Activated CD4-positive, alpha-beta T cell treated with anti-CD3 and anti-CD28 coated beads for 36 hours (primary cell): Measurements from ENCODE around the gene RABL6. TPM values are rescaled to one million over a fixed set of nuclear protein-coding genes. Genes with fewer than 3 reads are reported as not detected.
"Not testable (repeated sequence)": the region's sequence is repeated elsewhere in the genome, so short reads cannot be mapped to it uniquely, and the experiment has no call there.

Source experiments
- ATAC-seq: fragments of 200-7000 bp; cut with Tn5 transposase; one replicate; pipeline ENCODE4 v1.10.0; 2021; ENCODE audit warnings: mild to moderate bottlenecking, moderate library complexity
- CTCF ChIA-PET: fragments of 350-600 bp; sonication (Branson Sonifier 250); formaldehyde crosslinking; loops from one replicate; lab custom pipeline; 2021; ENCODE audit warnings: antibody characterized with exemption; lab: Charles Lee
- POLR2A ChIA-PET: fragments of 350-600 bp; sonication (Branson Sonifier 250); formaldehyde crosslinking; loops from one replicate; lab custom pipeline; 2021; ENCODE audit warnings: antibody characterized with exemption, inconsistent platforms; lab: Charles Lee
- DNase-seq: peaks from one replicate; pipeline ENCODE4 v3.0.0-alpha.2; 2020
- H3K27ac Mint-ChIP-seq: one replicate; pipeline ENCODE4 v1.8.0; 2021; ENCODE audit warnings: mixed read lengths
- H3K27me3 Mint-ChIP-seq: one replicate; pipeline ENCODE4 v1.8.0; 2021; ENCODE audit warnings: mixed read lengths
- H3K36me3 Mint-ChIP-seq: one replicate; pipeline ENCODE4 v1.8.0; 2021; ENCODE audit warnings: low read depth, mixed read lengths
- H3K4me1 Mint-ChIP-seq: one replicate; pipeline ENCODE4 v1.8.0; 2021; ENCODE audit warnings: mixed read lengths
- H3K4me3 Mint-ChIP-seq: one replicate; pipeline ENCODE4 v1.8.0; 2021; ENCODE audit warnings: mild to moderate bottlenecking, moderate library complexity, mixed read lengths
- H3K9me3 Mint-ChIP-seq: one replicate; pipeline ENCODE4 v1.8.0; 2021; ENCODE audit warnings: low read depth, mixed read lengths
- intact Hi-C, 2 experiments: fragments of 100-400 bp; cut with DNase I in 1 of 2; cut with micrococcal nuclease in 1 of 2; formaldehyde crosslinking; loops; one replicate each; pipeline versions ENCODE4 v1.14.2 to v1.15.1; 2022 to 2024; cut with DNase I, micrococcal nuclease
- total RNA-seq, 2 experiments: library from RNA; stranded (reverse); gene quantifications; one replicate each; pipeline ENCODE4 v1.2.3, GENCODE V29; 2021

The RABL6 gene
- total RNA-seq, 2 experiments from 2014 or later: 66.2 to 71.8 TPM

DNA sequence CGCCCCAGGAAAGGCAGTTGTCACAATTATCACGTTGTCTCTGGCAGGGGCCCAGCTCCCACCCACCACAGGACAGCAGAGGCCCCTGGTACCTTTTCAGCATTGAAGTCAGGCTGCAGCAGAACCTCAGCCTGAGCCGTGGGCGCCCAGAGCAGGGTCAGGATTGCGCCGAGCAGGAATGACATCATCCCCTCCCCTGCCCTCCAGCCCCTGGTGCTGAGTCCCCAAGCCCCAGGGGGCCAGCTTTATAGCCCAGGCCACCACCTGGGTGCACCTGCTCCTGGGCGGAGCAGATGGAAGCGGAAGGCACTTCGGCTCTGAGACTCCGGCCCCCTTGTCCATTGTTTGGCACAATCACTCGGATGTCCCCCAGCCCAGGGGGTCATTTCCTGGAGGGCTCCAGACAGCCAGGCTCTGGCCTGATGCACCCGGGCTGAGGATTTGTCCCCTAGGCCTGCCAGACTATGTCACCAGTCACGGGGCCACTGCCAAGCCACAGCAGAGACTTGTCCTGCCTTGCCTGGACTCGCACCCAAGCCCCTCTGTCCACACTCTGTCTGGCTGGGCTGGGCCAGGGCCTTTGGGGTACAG is 43.4 kb upstream of the RABL6 start, which contains the start of gene LCN15:
Gene LCN15 (minus strand): TSS at position 218 of the 591 bp plus-strand sequence. CDS start 30 bp downstream, at position 188.
- Mint-ChIP-seq H3K36me3 (no peaks in the 10 kb centered on the region), H3K9me3 (no peaks in the 10 kb centered on the region), H3K27me3 (peaks cover 9% of the 10 kb centered on the region), H3K4me1 (peaks cover 17% of the 10 kb centered on the region), H3K27ac (no peak within 1 kb of the TSS), H3K4me3 (no peak within 1 kb of the TSS)
- DNase-seq: no peak
- ATAC-seq: no peak
- POLR2A ChIA-PET: no interaction called here
- intact Hi-C loops: no loop called here
- CTCF ChIA-PET: no interaction called here

DNA sequence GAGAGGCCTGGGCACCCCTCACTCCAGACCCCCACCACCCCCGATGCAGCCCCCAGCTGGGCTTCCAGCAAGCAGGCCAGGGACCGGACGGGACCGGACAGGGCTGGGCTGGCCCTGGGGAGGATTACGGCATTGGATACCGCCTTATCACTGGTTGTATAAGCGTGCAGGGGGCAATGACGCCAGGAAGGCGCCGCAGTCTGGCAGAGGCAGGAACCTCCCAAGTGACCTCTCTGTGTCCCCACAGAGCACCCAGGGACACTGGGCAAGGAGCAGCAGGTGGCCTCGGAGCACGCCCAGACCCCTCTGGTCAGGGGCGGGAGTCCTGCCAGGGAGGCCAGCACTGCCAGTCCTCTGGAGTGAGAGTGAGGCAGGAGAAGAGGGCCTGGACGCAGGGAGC is 42.7 kb upstream of the RABL6 start:
- H3K27ac Mint-ChIP-seq: no peak overlapping the region
- peaks cover 9% of the 10 kb centered on the region for H3K27me3 Mint-ChIP-seq
- no peaks in the 10 kb centered on the region for H3K36me3 Mint-ChIP-seq
- ATAC-seq: no peak
- peaks cover 19% of the 10 kb centered on the region for H3K4me1 Mint-ChIP-seq
- no peaks in the 10 kb centered on the region for H3K9me3 Mint-ChIP-seq
- no peak overlapping the region for H3K4me3 Mint-ChIP-seq
- intact Hi-C loops: no loop called here
- POLR2A ChIA-PET: no interaction called here
- CTCF ChIA-PET: interaction anchor here (0.6 kb wide), 1 partner anchor 24 kb away, joined by 3 read pairs; no protein-coding TSS in a partner anchor
- DNase-seq: no peak

GRCh38 chr9:136765745-136766409 is 41.9 kb upstream of the RABL6 start:
- H3K36me3 Mint-ChIP-seq, DNase-seq, POLR2A ChIA-PET, H3K9me3 Mint-ChIP-seq, H3K27ac Mint-ChIP-seq, ATAC-seq, H3K4me3 Mint-ChIP-seq, H3K27me3 Mint-ChIP-seq: not testable (repeated sequence)
- peaks cover 19% of the 10 kb centered on the region for H3K4me1 Mint-ChIP-seq
- CTCF ChIA-PET: interaction anchor here (0.6 to 1.6 kb wide), 7 partner anchors 12 to 318 kb away, joined by 3 to 10 read pairs (median 4); no protein-coding TSS in a partner anchor
- intact Hi-C loops: loop anchor here in 1 of 2 experiments (1.0 kb wide), 2 partner anchors 16 to 18 kb away; no protein-coding TSS in a partner anchor

DNA sequence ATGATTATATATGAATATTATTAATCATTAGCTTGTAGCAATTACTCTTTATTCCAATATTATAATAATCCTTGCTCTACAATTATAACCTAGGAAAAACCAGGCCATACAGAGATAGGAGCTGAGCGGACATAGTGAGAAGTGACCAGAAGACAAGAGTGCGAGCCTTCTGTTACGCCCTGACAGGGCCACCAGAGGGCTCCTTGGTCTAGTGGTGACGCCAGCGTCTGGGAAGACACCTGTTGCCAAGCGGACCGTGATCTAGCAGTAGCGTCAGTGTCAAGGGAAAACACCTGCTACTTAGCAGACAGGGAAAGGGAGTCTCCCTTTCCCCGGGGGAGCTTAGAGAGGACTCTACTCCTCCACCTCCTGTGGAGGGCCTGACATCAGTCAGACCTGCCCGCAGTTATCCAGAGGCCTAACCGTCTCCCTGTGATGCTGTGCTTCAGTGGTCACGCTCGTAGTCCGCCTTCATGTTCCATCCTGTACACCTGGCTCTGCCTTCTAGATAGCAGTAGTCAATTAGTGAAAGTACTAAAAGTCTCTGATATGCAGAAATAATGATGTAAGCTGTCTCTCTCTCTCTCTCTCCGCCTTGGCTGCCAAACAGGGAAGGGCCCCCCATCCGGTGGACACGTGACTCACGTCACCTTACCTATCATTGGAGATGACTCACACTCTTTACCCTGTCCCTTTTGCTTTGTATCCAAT is 41.2 kb upstream of the RABL6 start:
- Mint-ChIP-seq H3K27ac (peak overlapping the region; percentile 44), H3K4me1 (peaks cover 19% of the 10 kb centered on the region)
- H3K4me3 Mint-ChIP-seq, POLR2A ChIA-PET, H3K36me3 Mint-ChIP-seq, H3K9me3 Mint-ChIP-seq, H3K27me3 Mint-ChIP-seq: not testable (repeated sequence)
- ATAC-seq (peak; percentile 53), DNase-seq (peak; percentile 87)
- intact Hi-C loops: loop anchor here in 1 of 2 experiments (1.0 kb wide), 2 partner anchors 16 to 18 kb away; no protein-coding TSS in a partner anchor
- CTCF ChIA-PET: interaction anchor here (0.7 to 2.8 kb wide), 9 partner anchors 8 to 490 kb away, joined by 3 to 19 read pairs (median 4); partner anchors contain the start of gene LCN8

DNA sequence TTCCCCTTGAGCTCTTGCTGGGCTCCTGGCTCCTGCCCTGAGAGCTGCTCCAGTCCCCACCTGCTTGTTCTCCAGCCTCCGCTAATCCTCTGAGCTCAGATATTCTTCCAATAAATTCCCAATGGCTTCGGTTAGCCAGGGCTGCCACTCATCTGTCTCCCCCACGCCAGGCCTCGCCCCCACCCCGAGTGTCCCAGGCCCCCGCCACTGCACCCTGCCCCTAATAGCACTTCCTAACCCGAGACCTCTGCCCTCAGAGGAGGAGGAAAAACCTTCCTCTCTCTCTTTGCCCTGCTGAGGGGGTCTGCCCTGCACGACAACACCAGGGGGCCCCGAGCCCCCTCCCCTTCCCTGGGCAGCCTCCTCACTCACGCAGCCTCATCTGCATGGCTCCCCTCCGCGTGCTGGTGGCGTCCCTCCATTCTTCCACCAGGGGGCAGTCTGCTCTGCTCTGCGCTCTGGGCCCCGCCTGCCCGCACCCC is 38.0 kb upstream of the RABL6 start:
- Mint-ChIP-seq H3K4me1 (peaks cover 19% of the 10 kb centered on the region), H3K27me3 (peaks cover 7% of the 10 kb centered on the region), H3K36me3 (no peaks in the 10 kb centered on the region), H3K4me3 (no peak overlapping the region), H3K9me3 (peaks cover 8% of the 10 kb centered on the region), H3K27ac (no peak overlapping the region)
- POLR2A ChIA-PET: interaction anchor here (0.5 to 0.6 kb wide), 2 partner anchors 229 to 277 kb away, joined by 3 to 4 read pairs; no protein-coding TSS in a partner anchor
- ATAC-seq (peak; percentile 84), DNase-seq (peak; percentile 82)
- intact Hi-C loops: loop anchor here in 1 of 2 experiments (1.0 kb wide), 1 partner anchor 15 kb away; no protein-coding TSS in a partner anchor
- CTCF ChIA-PET: interaction anchor here (0.6 to 2.8 kb wide), 3 partner anchors 8 to 735 kb away, joined by 3 to 19 read pairs (median 3); no protein-coding TSS in a partner anchor

- Mint-ChIP-seq H3K36me3 (no peaks in the 10 kb centered on the region), H3K4me3 (no peak overlapping the region), H3K9me3 (peaks cover 8% of the 10 kb centered on the region), H3K27ac (no peak overlapping the region), H3K27me3 (peaks cover 6% of the 10 kb centered on the region), H3K4me1 (peaks cover 10% of the 10 kb centered on the region)
- DNase-seq: no peak
- ChIA-PET CTCF (interaction anchor here (0.9 to 1.2 kb wide), 3 partner anchors 220 to 275 kb away, joined by 3 read pairs; partner anchors contain the start of gene NPDC1), POLR2A (no interaction called here)
- ATAC-seq: no peak
- intact Hi-C loops: no loop called here
Observed at GRCh38 chr9:136771907-136772415, 35.8 kb upstream of the RABL6 start.

GRCh38 chr9:136773386-136774044 is 34.2 kb upstream of the RABL6 start:
- Mint-ChIP-seq H3K4me1 (peaks cover 2% of the 10 kb centered on the region), H3K36me3 (no peaks in the 10 kb centered on the region), H3K9me3 (peaks cover 8% of the 10 kb centered on the region), H3K4me3 (no peak overlapping the region), H3K27me3 (peaks cover 3% of the 10 kb centered on the region), H3K27ac (no peak overlapping the region)
- ATAC-seq: peak; percentile 75
- ChIA-PET CTCF (no interaction called here), POLR2A (interaction anchor here (0.7 kb wide), 1 partner anchor 282 kb away, joined by 3 read pairs; no protein-coding TSS in a partner anchor)
- intact Hi-C loops: no loop called here
- DNase-seq: peak; percentile 58

DNA sequence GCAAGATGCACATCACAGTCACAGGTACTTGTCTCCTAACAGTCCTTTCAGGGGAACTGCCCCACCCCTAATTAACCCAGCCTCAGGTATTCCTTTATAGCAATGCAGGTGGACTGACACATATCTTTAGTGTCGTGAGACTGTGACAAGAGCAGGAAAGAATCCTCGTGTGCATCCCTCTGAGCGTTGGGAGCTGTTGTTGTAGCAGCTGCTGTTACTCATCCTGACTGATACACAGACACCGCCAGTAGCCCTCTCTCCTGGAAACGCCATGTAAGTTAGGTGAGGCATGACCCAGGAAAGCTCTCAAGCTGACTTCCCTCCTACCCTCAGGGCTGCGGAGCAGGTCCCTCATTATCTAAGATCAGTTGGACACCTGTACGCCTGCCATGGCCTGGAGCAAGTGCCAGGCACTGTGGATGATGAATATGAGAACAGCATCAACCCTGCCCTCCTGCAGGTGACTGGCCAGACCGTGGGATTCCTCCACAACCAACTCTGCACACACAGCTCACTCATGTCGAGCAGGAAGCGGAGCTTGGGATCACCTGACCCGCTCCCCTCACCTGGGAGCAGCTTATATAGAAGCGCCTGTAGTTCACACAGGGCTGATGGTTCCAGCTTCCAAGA is 33.2 kb upstream of the RABL6 start:
- ATAC-seq: no peak
- CTCF ChIA-PET: no interaction called here
- POLR2A ChIA-PET: no interaction called here
- H3K27me3 Mint-ChIP-seq: peaks cover 10% of the 10 kb centered on the region
- H3K4me3 Mint-ChIP-seq: no peak overlapping the region
- intact Hi-C loops: no loop called here
- H3K9me3 Mint-ChIP-seq: peaks cover 8% of the 10 kb centered on the region
- no peaks in the 10 kb centered on the region for H3K36me3 Mint-ChIP-seq
- peaks cover 2% of the 10 kb centered on the region for H3K4me1 Mint-ChIP-seq
- DNase-seq: no peak
- H3K27ac Mint-ChIP-seq: no peak overlapping the region

- Mint-ChIP-seq H3K9me3 (peaks cover 8% of the 10 kb centered on the region), H3K4me3 (no peak overlapping the region), H3K27me3 (peaks cover 10% of the 10 kb centered on the region), H3K36me3 (no peaks in the 10 kb centered on the region), H3K4me1 (no peaks in the 10 kb centered on the region), H3K27ac (no peak overlapping the region)
- no peak for DNase-seq
- no peak for ATAC-seq
- intact Hi-C loops: no loop called here
- CTCF ChIA-PET: no interaction called here
- POLR2A ChIA-PET: no interaction called here
Observed at GRCh38 chr9:136775191-136775590, 32.6 kb upstream of the RABL6 start.

- POLR2A ChIA-PET: no interaction called here
- peaks cover 8% of the 10 kb centered on the region for H3K9me3 Mint-ChIP-seq
- intact Hi-C loops: no loop called here
Observed at GRCh38 chr9:136776947-136777346, 30.8 kb upstream of the RABL6 start.

More at GRCh38 chr9:136776947-136777346, 30.8 kb upstream of the RABL6 start:
- no peaks in the 10 kb centered on the region for H3K36me3 Mint-ChIP-seq
- DNase-seq (no peak), ATAC-seq (no peak)
- no peak overlapping the region for H3K4me3 Mint-ChIP-seq
- CTCF ChIA-PET: interaction anchor here (1.0 to 2.9 kb wide), 7 partner anchors 9 to 258 kb away, joined by 4 to 19 read pairs (median 10); partner anchors contain the start of gene LCN8
- no peaks in the 10 kb centered on the region for H3K4me1 Mint-ChIP-seq
- peak overlapping the region; percentile 4 for H3K27ac Mint-ChIP-seq
- H3K27me3 Mint-ChIP-seq: peaks cover 10% of the 10 kb centered on the region
